ENCODE results near the gene TMEM154.

- TF ChIP-seq EZH2phosphoT487 (IDR thresholded peaks at IDR 0.05; ENCODE audit: borderline replicate concordance, low read length) = no peak
- TF ChIP-seq CTCF (conservative IDR thresholded peaks at IDR 0.05; ENCODE audit: low read depth, low read length) = no peak
Observed at GRCh38 chr4:152630324-152630723, 49.5 kb downstream of the TMEM154 start.

Measured in PC-3 (cell line).